Stimulated activated CD4-positive, alpha-beta T cell treated with anti-CD3 and anti-CD28 coated beads, Interleukin-15, amount 100 ng/mL, for 48 hours (primary cell): ENCODE measurements around the gene RADX.
A peak's percentile ranks its signal among the peaks of the same experiment; 100 is the strongest.
"Not testable (repeated sequence)": the region's sequence is repeated elsewhere in the genome, so short reads cannot be mapped to it uniquely, and the experiment has no call there.

Experiments used
- DNase-seq, 2 donors: peaks; one replicate each; pipeline ENCODE4 v3.0.0-alpha.2; 2020; ENCODE audit warnings: low read depth in 2 of 2

Gene RADX, protein sequence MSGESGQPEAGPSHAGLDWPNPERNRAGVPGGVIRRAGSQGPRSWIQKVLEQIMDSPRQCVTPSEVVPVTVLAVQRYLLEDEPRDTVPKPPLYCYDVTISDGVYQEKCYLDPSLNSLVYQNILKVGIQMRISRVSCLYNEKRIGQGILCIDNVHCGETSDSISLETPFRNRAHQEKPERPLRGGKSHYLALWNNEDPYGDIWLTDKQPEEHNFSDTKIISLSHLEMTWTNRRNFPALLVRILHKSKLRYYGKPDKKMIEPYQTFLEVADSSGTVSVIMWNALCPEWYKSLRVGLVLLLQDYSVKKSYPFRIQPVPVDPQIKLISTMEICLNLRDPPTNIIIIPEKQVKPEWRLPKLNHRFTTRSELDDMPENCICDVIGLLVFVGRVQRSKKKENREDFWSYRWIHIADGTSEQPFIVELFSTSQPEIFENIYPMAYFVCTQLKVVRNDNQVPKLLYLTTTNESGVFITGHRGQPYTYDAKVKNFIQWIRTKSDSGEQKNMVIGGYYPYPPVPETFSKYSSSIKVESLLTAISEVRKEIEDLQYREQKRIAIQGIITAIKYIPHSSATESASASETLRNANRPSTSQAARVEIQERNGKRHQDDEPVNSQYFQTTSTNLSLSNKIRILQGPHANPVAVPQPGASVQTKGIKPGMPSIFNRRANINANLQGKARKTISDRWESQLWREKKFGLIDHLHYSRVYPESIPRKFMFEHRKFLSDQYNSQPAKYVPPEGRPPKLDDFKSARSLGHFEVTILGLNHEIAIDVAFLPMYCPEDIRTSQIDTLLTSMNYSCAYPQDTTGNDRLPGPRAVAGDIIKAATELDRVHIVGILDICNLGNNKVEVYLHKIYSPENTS

DNA sequence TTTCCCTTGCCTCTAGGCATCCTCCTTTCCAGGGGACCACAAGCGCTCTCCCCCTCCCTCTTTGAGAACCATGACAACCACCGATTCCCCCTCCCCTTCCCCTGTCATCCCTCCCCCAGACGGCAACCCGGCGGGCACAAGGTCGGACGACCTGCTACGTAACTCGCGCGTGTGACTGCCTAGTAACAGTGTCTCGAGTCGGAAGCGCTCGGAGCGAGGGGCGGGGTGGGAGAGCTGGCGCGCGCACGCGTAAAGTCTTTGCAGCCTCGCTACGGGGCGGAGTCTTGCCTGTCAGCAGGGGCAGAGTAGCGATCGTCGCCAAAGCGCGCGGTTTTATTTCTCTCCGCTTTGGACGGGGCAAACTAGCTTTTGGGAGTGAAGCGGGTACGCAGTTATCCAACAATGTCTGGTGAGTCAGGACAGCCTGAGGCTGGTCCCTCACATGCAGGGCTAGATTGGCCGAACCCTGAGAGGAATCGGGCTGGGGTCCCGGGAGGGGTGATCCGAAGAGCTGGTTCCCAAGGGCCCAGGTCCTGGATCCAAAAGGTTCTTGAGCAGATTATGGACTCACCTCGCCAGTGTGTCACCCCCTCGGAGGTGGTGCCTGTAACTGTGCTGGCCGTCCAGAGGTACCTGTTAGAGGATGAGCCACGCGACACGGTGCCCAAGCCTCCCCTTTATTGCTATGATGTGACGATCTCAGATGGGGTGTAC lies at the start of gene RADX:
Gene RADX, plus strand, starts transcription at position 300 of the 714 bp plus-strand sequence. Its CDS starts 103 bp downstream, at position 403.
- DNase-seq = peak; percentile 73 to 74

DNA sequence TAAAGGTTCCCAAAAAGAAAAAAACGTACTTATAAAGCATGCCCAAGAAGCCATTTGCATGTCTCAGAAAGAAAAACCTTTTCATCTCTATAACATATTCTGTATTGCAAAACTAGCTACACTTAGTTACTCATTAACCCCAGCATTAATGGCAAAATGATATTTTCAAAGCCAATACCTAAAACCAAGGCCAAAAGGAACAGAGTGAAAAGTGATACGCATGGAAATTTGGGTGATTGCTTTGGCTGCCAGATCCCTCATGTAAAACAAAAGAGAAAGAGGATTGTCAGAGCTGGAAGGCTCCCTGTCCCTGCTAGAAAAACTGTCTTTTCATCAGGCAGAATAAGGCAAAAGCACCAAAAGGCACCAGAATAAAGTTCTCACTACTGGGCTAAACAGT lies 46.8 kb upstream of the RADX start:
- DNase-seq = no peak

DNA sequence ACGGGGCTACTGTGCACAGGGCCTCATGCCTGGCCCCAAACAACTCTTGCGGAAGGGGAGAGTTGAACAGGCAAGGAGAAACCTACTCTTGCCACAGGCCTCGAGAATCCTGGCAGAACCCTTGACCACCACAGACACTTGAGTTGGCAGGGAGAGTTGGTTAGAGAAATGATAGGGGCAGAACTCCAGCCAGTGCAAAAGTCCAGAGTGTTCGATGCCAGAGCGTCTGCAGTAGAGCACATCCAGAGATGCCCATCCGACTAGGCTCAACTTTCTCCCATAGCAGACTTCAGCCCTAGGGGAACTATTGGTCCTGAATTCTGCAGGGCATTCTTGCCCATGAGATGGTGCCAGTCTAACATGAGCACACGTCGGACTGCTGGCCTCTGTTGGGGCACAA lies 45.4 kb upstream of the RADX start:
- DNase-seq = no peak

DNA sequence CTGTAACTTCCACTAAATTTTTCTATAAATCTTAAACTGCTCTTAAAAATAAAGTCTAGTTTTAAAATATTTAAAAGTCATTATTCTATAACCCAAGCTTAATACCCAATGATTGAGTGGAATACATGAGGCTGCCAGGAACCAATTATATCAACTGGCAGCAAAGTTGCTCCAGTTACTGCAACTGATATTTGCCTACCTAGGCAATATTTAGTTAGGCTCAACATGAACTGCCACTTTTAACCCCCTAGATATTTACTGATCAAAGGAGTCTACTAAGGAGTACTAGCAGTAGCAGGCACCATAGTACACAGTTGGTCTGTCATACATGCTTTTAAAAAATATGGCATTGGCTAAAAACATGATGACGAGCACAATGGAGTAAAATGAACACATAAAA lies 29.9 kb upstream of the RADX start:
- DNase-seq = no peak

DNA sequence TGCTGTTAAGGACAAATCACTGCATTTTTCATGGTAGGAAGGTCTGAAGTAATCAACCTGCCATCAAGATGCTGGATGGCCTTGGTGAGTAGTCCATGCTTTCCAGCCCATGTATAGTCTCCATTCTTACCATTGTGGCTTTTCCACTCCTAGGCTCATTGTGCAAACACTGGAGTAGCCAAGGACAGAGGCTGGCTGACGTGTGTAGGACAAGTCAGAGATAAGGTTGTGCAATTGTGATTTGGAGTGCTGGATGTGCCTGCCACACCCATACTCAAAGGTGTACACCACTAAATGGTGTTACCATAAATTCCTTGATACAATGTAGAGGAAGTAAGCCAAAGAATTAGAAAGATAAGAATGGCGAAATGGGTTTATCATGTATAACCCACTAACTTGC lies 26.3 kb upstream of the RADX start:
- no peak for DNase-seq

DNA sequence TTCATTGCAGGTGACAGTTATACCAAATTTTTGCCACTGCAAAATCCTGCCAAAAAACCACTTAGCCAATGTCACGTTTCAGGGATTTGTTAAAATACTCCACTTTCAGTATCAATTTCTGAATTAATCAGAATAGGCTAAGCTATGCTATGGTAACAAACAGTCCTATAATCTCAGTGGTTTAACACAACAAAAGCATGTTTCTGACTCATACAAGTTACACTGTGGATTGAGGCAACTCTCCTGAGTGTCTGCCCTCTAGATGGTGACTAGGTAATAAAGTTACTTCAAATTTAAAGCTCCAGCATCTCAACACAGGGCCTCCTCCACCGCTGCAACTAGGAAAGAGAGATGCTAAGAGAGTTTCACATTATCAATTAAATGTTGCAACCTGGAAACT lies 23.0 kb upstream of the RADX start:
- DNase-seq = no peak

DNA sequence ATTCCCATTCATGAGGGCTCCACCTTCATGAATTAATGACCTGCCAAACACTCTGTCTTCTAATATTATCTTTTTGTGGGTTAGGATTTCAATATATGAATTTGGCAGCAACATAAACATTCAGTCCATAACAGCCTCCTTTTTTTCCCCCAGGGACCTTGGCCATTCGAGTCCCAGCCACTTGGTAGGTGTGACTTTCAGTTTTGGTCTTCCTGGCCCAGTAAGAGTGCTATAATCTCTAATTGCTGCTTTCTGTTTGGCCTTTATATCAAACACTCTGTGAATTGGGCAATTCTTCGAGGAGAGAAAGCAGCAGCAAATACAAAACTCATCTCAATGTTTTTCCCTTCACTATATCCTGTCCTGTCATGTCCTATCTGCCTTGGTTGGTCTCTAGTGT lies 12.4 kb upstream of the RADX start:
- DNase-seq = no peak

DNA sequence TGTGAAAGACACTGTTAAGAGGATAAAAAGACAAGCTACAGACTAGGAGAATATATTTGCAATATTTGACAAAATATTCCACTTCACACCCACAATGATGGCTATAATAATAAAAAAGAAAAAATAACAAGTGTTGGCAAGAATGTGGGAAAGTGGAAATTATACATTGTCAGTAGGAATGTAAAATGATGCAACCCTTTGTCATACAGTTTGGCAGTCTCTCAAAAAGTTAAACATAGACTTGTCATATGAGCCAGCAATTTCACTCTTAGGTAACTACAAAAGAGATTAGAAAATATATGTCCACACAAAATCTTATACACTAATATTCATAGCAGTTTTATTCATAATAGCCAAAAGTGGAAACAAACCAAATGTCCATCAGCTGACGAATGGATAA lies 5.2 kb upstream of the RADX start:
- no peak for DNase-seq

DNA sequence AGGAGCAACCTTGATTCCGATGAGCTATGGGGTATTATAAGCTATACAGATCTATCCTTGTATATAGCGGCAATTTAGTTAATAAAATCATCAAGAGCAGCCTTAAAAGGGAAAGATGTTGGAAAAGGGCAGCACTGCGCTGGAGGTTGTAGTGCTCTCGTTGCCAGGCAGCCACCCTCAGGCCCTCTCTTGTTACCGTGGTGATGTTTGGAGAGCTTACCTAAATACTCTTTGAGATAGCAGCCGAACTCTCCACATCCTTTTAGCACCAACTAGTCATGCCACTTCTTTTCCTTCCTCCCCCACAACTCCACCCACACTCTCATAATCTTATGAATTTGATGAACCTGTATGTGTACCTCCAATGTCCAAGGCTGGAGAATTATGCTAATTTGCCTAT lies 3.8 kb upstream of the RADX start:
- no peak for DNase-seq

DNA sequence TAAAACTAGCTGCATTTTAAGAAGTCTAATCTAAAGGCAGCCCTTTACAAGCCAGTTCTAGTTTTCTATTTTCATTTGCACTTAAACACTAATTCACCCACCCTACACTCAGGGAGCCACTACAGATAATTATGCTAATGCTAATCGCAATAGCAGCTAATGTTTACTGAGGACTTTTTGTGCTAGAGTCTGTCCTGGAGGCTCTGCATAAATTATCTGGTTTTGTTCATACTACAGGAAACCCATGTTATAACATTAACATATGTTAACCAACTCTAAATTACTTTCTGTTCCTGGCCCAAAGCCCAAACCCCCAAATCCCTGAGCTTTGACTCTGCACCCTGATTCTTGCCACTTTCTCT lies 480 bp upstream of the RADX start:
- no peak for DNase-seq

DNA sequence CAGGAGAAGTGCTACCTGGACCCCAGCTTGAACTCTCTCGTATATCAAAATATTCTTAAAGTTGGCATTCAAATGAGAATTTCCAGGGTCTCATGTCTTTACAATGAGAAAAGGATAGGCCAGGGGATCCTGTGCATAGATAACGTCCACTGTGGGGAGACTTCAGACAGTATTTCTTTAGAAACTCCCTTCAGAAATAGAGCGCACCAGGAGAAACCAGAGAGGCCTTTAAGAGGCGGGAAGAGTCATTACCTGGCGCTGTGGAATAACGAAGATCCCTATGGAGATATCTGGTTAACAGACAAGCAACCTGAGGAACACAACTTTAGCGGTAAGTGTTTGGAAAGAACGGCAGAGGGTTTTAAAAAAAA lies 600 bp downstream of the RADX start:
- DNase-seq = no peak

DNA sequence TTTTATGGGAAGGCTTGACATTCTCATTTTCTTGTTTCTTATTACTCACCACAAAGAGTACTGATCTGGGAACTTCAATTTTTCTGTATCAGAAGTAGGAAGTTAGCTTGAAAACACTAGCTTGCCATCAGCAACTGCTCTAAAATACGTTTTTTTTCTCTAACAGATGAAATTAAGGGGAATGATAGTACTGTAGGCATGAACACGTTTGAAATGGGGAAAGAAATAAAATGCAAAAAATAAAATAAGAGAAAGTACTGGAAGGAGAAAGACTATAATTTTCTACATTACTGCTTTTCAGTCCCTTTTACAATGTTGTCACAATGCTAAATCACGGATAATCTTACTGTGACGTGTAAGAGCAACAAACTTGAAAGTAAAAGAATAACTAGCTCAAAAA lies 1.5 kb downstream of the RADX start:
- DNase-seq = no peak

DNA sequence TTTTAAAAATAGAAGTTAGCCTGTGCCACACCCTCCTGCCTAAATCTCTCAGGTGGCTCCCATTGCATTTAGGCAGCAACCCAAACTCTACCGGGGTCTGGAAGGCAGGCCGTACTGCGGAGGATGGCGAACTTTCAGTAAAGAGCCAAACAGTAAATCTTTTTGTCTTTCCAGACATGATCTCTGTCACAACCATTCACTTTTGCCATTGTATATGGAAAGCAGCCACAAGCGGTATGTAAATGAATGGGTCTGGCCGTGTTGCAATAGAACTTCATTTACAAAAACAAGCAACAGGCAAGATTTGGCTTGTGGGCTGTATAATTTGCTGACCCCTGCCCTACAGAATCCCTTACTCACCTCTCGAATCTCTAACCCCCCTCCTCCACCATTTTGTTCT lies 3.3 kb downstream of the RADX start:
- DNase-seq = no peak

DNA sequence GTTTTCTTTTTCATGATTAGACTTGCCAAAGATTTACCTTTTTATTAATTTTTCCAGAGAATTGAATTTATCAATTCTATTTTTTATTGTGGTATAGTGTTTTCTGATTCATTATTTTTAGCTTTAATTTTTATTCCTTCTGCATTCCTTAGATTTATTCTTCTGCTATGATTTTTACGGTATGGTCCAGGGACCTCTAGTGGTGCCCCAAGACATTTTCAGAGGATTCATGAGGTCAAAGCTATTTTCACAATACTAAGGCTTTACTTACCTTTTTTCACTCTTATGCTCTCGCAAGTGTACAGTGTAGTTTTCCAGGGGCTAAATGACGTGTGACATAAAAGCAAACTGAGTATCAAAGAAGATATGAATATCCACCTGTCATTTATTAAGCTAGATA lies 8.0 kb downstream of the RADX start:
- DNase-seq = no peak

DNA sequence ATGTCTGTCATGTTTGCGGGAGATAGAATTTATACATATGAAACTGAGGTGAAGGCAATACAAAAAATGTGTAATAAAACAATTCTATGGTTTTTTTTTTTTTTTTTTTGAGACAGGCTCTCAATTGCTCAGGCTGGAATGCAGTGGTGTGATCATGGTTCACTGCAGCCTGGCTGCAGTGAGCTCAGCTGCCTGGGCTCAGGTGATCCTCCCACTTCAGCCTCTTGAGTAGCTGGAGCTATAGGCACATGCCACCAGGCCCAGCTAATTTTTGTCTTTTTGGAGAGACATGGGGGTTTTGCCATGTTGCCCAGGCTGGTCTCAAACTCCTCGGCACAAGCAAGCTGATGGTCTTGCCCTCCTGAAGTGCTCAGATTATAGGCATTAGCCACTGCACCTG lies 10.1 kb downstream of the RADX start:
- no peak for DNase-seq

DNA sequence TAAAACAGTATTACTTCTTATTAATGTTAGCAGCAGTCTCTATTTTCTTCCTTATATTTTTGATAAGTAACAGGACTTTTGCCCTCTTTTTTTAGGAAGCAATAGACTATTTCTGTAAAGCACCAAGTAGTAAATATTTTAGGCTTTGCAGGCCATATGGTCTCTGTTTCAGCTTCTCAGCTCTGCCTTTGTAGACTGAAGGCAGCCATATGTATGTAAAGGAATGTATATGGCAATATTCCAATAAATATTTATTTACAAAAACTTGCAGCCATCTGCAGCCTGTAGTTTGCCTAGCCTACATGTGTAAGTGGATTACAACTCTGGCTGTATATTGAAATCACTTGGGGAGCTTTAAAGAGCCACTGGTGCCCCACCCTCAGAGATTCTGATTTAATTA lies 15.0 kb downstream of the RADX start:
- DNase-seq = no peak

DNA sequence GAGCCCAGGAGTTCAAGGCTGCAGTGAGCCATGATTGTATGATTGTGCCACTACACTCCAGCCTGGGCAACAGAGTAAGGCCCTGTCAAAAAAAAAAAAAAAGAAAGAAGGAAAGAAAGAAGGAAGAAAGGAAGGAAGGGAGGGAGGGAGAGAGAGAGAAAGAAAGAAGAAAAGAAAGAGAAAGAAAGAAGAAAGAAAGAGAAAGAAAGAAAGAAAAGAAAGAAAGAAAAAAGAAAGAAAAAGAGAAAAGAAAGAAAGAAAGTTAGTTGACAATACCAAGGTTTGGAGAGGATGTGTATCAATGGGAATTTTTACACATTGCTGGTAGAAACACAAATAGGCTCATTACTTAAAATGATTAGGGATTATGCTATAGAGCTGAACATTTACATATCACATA lies 19.8 kb downstream of the RADX start:
- no peak for DNase-seq

DNA sequence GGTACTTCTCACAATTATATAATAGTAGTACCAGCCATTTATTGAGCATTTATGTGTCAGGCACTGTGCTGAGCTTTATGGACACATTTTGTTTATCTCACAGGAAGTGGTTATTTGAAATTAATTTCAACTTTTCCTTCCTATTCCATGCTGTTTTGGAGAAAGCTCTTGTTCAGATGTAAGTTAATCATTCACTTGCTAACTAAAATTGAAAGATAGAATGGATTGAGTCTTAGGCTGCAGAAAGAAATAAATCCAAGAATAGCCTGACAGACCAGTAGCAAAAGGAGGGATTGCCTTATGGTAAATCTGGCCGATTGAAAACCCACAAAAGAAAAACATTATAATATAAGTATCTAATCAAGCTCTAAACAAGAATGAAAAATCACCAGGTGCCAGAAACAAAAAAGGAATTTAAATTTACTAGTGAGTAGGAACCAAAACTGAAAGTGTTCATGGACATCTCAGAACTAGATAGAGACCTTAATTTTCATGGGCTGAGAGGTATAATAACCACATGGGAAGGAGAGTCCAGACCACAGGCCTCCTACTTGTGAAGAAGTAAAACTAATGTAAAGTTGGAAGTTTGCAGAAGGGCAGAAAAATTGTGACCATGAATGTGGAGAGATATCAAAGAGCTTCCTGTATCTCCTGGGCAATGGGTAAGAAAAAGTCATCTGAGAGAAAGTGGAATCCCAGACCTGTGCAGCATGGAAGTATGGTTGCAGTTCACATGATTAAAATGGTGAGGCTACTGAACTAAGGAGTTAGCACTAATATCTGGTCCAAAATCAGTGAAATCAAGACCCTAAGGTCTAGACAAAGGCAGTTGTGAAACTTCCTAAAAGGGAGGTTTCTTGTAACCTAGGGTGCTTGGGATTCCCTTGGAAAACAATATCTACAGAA lies 38.0 kb downstream of the RADX start:
- DNase-seq = no peak

DNA sequence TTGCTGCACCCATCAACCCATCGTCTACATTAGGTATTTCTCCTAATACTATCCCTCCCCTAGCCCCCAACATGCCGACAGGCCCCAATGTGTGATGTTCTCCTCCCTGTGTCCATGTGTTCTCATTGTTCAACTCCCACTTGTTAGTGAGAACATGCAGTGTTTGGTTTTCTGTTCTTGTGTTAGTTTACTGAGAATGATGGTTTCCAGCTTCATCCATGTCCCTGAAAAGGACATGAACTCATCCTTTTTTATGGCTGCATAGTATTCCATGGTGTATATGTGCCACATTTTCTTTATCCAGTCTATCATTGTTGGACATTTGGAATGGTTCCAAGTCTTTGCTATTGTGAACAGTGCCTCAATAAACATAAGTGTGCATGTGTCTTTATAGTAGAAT lies 41.8 kb downstream of the RADX start:
- DNase-seq = not testable (repeated sequence)

DNA sequence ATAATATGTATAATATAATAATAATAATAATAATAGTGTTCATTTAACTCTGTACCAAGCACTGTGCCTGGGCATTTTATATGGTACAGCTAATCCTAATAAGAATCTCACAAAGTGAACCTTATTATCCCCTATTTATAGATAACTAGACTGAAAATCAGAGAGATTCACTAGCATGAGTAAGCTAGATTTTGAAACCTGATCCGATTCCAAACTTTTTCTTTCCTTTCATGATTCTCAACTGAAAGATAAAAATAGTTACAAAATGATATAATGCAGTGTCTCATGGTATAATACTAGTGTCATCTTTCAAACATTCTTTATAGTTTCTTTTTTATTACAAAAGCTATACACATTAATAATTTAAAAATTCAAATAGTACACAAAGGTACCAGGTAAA lies 58.9 kb downstream of the RADX start:
- no peak for DNase-seq

DNA sequence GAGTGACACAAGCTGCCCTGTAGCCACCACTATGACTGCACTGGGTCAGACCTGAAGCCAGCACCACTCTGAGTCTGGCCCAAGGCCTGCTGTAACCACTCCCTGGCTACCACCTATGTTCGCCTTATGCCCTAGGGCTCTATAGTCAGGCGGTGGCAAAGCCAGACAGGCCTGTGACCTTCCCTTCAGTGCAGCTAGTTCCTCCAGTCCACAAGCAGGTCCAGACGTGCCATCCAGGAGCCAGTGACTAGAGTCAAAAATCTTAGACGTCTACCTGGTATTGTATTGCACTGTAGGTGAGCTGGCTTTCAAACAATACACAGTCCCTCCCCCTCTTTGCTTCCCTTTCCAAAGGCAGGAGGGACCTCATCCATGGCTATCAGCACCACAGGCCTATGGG lies 60.7 kb downstream of the RADX start:
- no peak for DNase-seq

DNA sequence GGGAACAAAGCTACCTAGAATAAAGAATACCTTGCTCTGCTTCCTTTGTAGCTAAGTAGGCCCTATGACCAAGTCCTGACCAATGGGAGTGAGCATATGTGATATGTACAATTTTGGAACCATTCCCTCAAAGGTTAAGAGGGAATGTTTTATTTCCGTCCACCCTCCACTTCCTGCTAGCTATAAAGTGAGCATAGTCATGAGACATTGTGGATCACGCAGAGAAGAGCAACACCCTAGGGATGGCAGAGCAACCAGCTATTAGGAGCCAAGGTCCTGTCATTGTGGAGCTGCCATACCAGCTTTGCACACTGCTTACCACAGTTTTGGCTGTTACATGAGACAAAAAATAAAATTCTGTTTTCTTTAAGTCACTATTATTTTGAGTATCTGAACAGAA lies 68.9 kb downstream of the RADX start:
- DNase-seq = no peak
